SK-N-MC (cell line): ENCODE measurements around the gene SPDYE8.
"Not testable (repeated sequence)": the region's sequence is repeated elsewhere in the genome, so short reads cannot be mapped to it uniquely, and the experiment has no call there.

ENCODE experiments used
- EZH2 ChIP-seq: fragments of 200-600 bp; sonication (generic); IDR thresholded peaks from one replicate; pipeline ENCODE4 v1.6.1; 2017; ENCODE audit warnings: antibody characterized with exemption
- POLR2AphosphoS5 ChIP-seq: IDR thresholded peaks from 2 replicates; pipeline ENCODE4 v1.6.1; 2012; ENCODE audit warnings: mild to moderate bottlenecking, low read depth, low read length, borderline replicate concordance

DNA sequence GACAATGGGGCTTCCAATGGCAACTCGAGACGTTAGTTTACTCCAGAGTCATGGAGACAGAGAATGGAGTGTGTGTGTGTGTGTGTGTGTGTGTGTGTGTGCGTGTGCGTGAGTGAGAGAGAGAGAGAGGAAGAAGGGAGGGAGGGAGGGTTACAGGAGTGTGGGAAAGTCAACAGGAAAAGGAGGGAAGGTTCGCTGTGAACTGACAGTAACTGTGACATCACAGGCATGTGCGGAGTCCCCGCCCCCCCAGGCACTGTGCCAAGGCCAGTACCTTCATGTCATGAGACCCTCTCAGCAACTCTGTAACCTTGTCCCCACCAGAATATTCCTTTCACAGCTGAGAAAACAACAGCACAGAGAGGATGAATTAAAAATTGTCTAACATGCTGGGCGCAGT is 32.1 kb downstream of the SPDYE8 start:
- TF ChIP-seq POLR2AphosphoS5, EZH2: not testable (repeated sequence)
